SH-SY5Y (cell line): Measurements from ENCODE around the gene TAF1B.

ENCODE experiments used
- GATA2 ChIP-seq: IDR thresholded peaks from 2 replicates; pipeline ENCODE4 v1.6.1; 2011; ENCODE audit warnings: mild to moderate bottlenecking, low read depth, low read length
- GATA3 ChIP-seq: IDR thresholded peaks from 2 replicates; pipeline ENCODE4 v1.6.1; 2011; ENCODE audit warnings: low read depth, mild to moderate bottlenecking, low read length, moderate library complexity

GRCh38 chr2:9811216-9811615 lies 32.1 kb upstream of the TAF1B start:
- TF ChIP-seq GATA3 (no peak), GATA2 (no peak)
